GM18502 (cell line): ENCODE results near the gene TEX48.
A peak's percentile ranks its signal among the peaks of the same experiment; 100 is the strongest.

Experiments used
- ATAC-seq: cut with Tn5 transposase; IDR thresholded peaks from one replicate; pipeline ENCODE4 v1.9.1; 2021; ENCODE audit warnings: mild to moderate bottlenecking; ENCODE audit not compliant: unreplicated experiment, poor library complexity

Gene TEX48

GRCh38 chr9:114694719-114695269 lies 12.8 kb upstream of the TEX48 start:
- peak; percentile 45 for ATAC-seq

DNA sequence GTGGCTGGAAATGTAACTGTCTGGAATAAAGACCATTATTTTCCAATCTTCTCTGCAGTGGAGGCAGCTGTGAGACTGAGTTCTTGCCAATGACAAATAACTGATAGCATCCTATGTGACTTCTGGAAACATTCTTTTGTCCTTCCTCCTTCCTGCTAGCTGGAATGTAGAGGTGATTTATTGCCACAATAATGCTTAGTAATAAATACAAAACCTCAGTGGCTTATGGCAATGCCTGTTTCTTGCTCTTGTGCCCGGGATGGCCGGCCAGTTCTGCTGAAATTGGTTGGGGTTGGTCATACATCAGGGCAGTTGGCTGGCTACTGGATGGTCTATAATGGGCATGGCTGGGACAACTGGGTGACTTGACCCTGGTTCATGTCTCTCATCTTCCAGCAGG lies 12.2 kb upstream of the TEX48 start:
- ATAC-seq, result no peak

- no peak for ATAC-seq
Measured at GRCh38 chr9:114693248-114693855, 11.4 kb upstream of the TEX48 start.

- ATAC-seq, result no peak
Measured at GRCh38 chr9:114691956-114692295, 9.9 kb upstream of the TEX48 start.

DNA sequence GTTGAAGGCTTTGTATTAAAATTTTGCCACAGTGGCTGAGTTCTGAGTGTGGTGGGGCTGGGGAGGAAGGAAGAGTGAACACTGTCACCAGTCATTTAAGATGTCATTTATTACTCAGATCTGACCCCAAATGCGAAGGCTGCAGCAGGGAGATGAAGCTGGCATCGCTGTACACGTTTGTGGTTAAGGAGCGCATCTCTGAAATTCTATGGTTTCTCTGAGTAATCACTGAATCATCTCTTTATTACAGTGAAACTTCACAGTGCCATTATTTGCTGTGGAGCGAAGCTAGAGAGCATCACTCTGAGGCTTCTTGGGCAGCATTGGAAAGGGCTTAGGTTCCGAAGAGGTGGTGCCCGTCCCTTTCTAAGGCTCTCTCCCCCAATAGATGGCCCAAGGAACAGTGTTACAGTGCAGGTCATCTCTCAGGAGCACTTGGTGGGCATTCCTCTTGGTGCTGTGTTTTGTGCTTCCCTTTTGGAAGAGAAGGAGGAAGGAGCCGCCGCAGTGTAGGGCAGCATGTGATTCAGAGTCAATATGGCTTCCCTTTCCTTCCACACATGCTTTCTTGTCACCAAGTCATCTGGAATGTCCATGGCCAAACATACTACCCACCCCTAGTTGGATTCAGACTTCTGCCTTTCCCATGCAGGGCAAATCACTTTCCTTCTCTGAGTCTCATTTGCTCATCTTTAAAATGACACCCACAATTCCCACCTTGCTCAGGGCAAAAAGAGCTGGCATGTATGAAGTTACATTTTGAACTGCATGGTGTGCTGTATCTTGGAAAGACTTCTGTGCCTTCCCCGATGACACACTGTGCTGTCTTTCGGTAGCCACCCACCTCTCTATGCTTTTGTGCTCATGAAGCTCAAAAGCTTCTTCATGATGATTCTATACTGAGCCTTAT lies 9.3 kb upstream of the TEX48 start:
- peak; percentile 85 for ATAC-seq

DNA sequence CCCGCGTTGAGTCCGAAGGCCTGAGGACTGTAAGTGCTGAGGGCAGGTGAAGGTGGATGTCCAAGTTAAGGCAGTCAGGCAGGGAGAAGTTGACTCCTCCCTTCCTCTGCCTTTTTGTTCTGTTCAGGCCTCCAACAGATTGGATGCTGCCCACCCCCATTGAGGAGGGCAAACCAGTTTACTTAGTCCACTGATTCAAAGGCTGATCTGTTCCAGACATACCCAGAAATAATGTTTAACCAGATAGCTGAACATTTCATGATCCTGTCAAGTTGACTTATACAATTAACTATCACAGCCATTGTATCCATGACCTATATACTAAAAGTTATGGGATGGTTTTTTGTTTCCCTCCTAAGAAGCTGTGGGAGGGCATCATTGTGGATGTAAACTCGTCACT lies 8.3 kb upstream of the TEX48 start:
- ATAC-seq, result no peak

DNA sequence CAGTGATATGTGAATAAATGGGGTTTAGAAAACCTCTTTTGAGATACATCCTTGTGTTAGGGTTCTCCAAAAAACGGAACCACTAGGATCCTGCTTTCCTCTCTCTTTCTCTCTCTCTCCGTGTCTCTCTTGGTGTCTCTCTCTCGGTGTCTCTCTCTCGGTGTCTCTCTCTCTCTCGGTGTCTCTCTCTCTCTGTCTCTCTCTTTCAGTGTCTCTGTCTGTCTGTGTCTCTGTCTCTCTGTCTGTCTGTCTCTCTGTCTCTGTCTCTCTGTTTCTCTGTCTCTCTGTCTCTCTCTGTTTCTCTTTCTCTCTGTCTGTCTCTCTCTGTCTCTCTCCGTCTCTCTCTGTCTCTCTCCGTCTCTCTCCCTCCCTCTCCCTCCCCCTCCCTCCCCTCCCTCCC lies 7.8 kb upstream of the TEX48 start:
- ATAC-seq, result no peak

- ATAC-seq, result no peak
Measured at GRCh38 chr9:114688909-114689610, 7.1 kb upstream of the TEX48 start.

- ATAC-seq, result no peak
Measured at GRCh38 chr9:114688379-114688778, 6.4 kb upstream of the TEX48 start.

- ATAC-seq, result no peak
Measured at GRCh38 chr9:114687034-114687433, 5.0 kb upstream of the TEX48 start.

GRCh38 chr9:114685951-114686350 lies 4.0 kb upstream of the TEX48 start:
- no peak for ATAC-seq

DNA sequence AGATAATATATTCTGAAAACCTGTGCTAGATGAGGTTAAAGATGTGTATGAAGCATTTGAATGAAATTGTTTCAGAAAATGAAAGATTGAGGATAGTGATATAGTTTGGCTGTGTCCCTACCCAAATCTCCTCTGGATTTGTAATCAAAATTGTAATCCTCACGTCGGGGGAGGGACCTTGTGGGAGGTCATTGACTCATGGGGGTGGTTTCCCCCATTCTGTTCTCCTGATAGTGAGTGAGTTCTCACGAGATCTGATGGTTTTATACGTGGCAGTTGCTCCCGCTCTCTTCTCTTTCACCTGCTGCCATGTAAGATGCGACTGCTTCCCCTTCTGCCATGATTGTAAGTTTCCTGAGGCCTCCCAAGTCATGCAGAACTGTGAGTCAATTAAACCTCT lies 2.0 kb upstream of the TEX48 start:
- ATAC-seq, result no peak

DNA sequence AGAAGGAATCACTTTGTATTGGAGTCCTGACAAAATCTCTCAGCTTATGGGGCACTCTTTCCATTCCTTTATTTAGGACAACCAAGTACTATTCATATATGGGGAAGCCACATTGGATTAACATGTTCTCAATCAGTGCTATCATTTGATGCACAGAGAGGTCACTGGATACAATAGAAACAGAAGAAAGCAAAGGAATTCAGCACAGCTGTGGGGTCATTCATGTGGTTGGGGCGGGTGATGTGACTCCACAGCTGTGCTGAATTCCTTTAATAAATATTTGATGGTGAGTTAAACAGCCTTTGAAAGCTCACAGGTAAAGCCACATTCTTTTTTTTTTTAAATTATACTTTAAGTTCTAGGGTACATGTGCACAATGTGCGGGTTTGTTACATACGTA lies 854 bp upstream of the TEX48 start:
- ATAC-seq, result no peak

GRCh38 chr9:114680259-114681001 lies 1.6 kb downstream of the TEX48 start:
- ATAC-seq, result no peak

GRCh38 chr9:114678795-114679194 lies 3.2 kb downstream of the TEX48 start:
- no peak for ATAC-seq

- no peak for ATAC-seq
Measured at GRCh38 chr9:114678130-114678529, 3.9 kb downstream of the TEX48 start.

DNA sequence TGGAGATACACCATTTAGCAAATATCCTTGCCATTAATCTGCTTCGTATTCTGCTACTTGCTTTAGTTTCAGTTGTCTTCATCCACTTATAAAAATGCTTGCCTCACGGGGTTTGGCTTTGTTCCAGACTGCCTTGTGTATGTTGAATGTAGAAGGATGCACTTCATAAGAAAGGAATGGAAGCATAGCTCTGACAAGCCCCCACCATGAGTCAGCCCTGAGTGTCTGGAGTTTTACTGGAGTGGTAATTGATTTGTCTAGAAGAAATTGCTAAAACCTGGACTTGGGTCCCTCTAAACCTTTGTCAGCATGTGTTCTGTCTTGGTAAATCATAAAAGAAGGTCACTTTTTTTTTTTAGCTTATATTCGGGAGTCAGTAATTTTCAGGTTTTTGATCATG lies 4.6 kb downstream of the TEX48 start:
- no peak for ATAC-seq

GRCh38 chr9:114676901-114677300 lies 5.1 kb downstream of the TEX48 start:
- ATAC-seq, result no peak

- no peak for ATAC-seq
Measured at GRCh38 chr9:114674798-114675540, 7.0 kb downstream of the TEX48 start.
